Medulla oblongata (tissue), 1 donor: ENCODE data around the gene C4A.
"Not testable (repeated sequence)": the region's sequence is repeated elsewhere in the genome, so short reads cannot be mapped to it uniquely, and the experiment has no call there.

Experiments used
- DNase-seq: peaks from one replicate; pipeline ENCODE4 v3.0.0-alpha.2; 2015; ENCODE audit errors: extremely low spot score

C4A gene

GRCh38 chr6:31981744-31982143, at the start of gene C4A:
C4A (plus strand) TSS chr6:31982057; CDS start chr6:31982108, 51 bp downstream.
- not testable (repeated sequence) for DNase-seq

- not testable (repeated sequence) for DNase-seq
These were observed 49.7 kb upstream of the C4A start for GRCh38 chr6:31932137-31932536.

- no peak for DNase-seq
These were observed 48.3 kb upstream of the C4A start for GRCh38 chr6:31933537-31933936.

- no peak for DNase-seq
These were observed 46.8 kb upstream of the C4A start for GRCh38 chr6:31935021-31935420.

DNA sequence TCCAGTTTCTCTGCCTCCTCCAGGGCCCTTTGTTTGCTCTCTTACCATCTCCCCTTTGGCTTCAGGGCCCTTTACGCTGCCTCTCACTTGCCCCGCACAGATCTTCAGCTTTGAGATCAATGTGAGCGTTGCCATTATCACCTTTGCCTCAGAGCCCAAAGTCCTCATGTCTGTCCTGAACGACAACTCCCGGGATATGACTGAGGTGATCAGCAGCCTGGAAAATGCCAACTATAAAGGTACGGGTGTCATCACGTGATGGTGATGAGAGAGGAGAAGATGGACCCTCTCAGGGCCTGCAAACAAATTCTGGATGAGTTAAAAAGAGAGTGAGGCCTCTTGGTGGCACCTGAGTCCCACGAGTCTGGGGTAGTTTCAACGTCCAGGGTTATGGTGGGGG, 46.0 kb upstream of the C4A start:
- DNase-seq = no peak

DNA sequence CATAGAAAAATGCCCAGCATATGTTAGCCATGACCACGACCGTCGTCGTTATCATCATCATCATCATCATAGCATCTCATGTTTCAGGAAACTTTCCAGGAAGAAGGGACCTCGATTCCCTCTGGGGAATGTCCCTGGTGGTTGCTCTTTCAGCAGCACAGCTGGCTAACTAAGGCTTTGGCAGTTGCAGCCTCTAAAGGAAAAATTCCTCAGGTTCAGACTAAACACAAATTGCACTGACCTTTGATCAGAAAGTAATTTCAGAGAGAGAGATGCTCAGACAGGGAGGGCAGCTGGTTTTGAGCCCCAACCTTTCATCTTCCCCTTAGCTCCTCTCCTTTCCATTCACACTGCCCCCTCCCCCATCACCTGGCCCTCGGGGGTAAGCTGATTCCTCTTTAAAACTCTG, 41.6 kb upstream of the C4A start:
- DNase-seq = no peak

- DNase-seq = no peak
These were observed 38.1 kb upstream of the C4A start for GRCh38 chr6:31943742-31944141.

- DNase-seq = no peak
These were observed 36.7 kb upstream of the C4A start for GRCh38 chr6:31945154-31945506.

DNA sequence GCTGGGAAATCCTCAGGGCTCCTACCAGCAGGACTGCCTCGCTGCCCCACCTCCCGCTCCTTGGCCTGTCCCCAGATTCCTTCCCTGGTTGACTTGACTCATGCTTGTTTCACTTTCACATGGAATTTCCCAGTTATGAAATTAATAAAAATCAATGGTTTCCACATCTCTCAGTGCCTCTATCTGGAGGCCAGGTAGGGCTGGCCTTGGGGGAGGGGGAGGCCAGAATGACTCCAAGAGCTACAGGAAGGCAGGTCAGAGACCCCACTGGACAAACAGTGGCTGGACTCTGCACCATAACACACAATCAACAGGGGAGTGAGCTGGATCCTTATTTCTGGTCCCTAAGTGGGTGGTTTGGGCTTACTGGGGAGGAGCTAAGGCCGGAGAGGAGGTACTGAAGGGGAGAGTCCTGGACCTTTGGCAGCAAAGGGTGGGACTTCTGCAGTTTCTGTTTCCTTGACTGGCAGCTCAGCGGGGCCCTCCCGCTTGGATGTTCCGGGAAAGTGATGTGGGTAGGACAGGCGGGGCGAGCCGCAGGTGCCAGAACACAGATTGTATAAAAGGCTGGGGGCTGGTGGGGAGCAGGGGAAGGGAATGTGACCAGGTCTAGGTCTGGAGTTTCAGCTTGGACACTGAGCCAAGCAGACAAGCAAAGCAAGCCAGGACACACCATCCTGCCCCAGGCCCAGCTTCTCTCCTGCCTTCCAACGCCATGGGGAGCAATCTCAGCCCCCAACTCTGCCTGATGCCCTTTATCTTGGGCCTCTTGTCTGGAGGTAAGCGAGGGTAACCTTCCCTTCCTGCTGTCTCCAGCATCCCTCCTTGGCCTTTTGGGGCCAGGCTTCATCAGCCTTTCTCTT, 36.1 kb upstream of the C4A start, which contains the start of gene CFB:
TSS of gene CFB (plus strand) at position 589 of the 863 bp plus-strand sequence. CDS start at position 716, 127 bp downstream.
- DNase-seq = peak; percentile 23

- no peak for DNase-seq
These were observed 35.4 kb upstream of the C4A start for GRCh38 chr6:31946370-31946885.

DNA sequence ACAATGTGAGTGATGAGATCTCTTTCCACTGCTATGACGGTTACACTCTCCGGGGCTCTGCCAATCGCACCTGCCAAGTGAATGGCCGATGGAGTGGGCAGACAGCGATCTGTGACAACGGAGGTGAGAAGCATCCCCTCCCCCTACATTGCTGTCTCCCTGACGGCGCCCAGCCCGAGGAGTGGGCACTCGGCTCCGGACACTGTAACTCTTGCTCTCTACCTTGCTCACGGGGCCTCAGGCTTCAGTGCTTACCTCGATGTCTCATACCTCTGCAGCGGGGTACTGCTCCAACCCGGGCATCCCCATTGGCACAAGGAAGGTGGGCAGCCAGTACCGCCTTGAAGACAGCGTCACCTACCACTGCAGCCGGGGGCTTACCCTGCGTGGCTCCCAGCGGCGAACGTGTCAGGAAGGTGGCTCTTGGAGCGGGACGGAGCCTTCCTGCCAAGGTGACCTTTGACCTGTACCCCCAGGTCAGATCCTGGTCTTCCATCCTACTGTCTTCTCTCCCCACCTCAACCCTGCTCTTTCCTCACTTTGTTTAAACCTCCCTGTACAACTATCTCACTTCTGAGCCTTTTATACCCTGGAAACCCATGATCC, 34.7 kb upstream of the C4A start:
- DNase-seq = no peak

DNA sequence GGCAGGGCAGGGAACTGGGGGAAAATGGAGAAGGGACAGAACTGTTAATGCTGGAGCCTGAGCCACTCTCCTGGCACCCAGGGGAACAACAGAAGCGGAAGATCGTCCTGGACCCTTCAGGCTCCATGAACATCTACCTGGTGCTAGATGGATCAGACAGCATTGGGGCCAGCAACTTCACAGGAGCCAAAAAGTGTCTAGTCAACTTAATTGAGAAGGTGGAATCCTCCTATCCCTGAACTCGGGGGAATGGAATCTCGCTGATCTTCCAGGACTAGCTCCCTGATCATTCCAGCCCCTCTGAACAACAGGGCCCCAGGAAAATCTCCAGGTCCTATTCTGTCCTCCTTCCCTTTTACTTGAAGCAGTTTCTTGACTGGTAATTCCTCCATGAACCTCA, 34.0 kb upstream of the C4A start:
- DNase-seq = no peak

DNA sequence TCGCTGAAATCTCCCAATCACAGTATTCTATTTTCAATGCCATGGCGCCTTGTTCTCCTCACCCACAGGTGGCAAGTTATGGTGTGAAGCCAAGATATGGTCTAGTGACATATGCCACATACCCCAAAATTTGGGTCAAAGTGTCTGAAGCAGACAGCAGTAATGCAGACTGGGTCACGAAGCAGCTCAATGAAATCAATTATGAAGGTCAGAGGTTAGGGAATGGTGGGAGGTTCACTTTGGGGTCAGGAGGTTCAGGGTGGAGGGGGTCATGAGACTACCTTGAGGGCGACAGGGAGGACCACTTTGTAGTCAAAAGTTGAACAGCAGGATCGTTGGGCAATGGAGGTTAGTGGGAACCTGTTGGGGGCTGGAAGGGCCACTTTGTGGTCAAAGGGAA, 33.6 kb upstream of the C4A start:
- no peak for DNase-seq

DNA sequence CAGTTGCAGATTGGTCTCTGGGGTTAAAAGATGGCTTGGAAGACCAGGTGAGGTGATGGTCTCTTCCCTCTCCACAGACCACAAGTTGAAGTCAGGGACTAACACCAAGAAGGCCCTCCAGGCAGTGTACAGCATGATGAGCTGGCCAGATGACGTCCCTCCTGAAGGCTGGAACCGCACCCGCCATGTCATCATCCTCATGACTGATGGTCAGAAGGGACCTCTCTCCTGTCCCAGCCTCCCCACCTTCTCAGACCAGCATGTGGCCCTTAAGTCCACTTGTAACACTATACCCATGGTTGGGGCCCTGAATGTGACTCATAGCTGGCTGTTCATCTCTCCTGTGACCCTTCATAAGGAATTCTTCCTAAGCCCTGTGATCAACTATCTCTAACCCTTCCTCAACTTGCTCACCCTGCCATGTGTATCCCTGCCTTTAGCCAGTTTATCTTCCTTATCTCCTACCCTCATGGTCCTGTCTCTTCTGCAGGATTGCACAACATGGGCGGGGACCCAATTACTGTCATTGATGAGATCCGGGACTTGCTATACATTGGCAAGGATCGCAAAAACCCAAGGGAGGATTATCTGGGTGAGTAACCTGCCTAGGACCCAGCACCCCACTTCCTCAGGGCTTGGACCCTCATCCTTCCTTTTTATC, 33.0 kb upstream of the C4A start:
- DNase-seq = no peak

DNA sequence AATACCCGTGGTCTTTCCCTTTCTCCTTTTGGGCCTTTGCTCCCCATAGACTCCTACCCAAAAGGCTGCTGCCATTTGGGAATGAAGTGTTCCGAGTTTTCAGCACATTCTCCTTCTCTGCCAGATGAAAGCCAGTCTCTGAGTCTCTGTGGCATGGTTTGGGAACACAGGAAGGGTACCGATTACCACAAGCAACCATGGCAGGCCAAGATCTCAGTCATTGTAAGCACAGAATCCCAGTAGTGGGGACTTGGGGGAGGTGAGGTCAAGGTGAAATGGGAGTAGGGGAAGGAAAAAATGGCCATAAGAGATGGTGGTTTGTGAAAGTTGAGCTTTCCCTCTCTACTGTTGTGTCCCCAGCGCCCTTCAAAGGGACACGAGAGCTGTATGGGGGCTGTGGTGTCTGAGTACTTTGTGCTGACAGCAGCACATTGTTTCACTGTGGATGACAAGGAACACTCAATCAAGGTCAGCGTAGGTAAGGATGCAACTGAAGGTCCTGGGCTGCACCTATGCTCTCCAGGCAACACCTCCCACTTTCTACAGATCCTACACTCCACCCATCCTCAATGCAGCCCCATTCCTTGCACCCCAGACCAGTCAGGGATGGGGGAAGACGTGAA, 31.8 kb upstream of the C4A start:
- DNase-seq = no peak

DNA sequence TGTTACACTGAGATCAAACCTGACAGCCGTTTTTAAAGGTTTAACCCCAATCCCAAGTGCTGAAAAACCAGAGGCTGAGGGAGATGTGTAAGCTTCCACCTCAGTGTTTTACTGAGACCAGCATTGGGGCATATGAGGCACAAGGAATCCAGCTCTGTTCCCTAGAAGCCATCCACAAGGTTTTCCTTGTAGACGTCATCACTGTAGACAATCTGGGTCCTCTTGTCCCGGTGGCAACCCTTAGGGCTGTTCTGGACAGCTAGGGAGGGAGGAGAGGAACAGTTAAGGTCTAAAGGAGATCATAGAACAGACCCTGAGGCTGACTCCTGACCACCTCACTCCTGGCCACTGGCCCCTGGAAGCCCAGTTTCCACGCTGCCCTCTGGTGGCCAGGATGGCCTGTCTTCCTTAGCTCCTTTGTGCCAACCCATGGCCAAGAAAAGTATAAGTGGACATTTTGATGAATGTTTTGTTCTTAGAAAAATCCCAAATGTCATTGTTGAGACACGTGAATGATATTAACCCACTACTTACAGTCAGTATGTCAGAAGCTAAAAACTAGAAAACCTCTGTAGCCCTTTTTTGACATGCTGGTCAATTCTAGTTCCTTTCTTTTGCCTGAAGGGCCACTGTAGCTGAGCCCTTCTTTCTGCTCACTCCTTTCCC, 29.6 kb upstream of the C4A start:
- DNase-seq = peak; percentile 60

DNA sequence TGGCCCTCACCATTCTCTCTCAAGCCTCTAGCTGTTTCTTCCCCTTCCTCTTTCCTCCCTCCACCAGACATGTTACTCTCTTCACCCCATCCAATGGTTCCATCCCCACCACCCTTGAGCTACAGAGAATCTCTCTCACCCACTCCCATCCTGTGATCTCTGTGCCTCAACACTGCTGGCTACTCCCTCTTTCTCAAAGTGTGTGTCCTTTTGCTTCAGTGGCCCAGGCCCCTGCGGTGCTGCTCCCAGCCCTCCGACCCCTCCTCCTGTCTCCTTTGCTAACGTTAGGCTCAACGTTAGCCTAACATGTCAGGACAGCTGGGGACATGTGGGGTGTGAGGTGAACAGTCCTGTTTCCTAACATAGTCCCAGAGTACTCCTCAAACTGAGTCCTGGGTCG, 29.0 kb upstream of the C4A start:
- no peak for DNase-seq

DNA sequence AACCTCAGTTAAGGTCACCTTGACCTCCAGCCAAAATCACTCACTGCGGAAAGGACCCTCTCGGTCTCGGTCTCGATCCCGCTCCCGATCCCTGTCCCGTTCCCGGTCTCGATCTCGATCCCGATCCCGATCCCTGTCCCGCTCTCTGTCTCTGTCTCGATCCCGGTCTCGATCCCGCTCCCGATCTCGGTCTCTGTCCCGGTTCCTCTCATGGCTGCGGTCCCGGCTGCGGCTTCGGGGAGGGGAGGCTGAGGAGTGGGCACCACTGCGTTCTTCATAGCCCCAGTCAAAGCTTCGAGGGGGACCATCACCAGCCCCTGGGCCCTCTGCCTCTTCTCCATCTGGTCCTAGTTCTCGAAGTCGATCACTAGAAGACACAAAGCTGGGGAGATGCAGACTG, 27.3 kb upstream of the C4A start:
- no peak for DNase-seq

GRCh38 chr6:31956796-31957195, 25.1 kb upstream of the C4A start:
- DNase-seq = no peak

GRCh38 chr6:31958412-31958740, 23.5 kb upstream of the C4A start:
- DNase-seq = no peak
